ENCODE measurements around the gene MYO1G. TPM values are rescaled to one million over a fixed set of nuclear protein-coding genes. Genes with fewer than 3 reads are reported as not detected.

The MYO1G gene
- total RNA-seq, 4 donors from 2014 or later: 0.82 to 7.8 (median 2.8) TPM

DNA sequence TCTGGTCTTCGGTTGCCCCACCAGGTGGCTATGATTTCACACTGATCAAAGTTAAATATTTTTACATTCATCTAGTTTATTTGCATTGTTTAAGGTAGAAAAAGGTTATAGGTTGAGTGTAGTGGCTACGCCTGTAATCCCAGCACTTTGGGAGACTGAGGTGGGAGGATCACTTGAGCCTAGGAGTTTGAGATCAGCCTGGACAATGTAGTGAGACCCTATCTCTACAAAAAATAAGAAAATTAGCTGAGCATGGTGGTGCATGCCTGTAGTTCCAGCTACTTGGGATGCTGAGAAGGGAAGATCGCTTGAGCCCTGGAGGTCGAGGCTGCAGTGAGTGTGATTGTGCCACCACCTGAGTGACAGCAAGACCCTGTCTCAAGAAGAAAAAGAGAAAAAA lies 25.0 kb upstream of the MYO1G start:
- TF ChIP-seq, protein P1, sequence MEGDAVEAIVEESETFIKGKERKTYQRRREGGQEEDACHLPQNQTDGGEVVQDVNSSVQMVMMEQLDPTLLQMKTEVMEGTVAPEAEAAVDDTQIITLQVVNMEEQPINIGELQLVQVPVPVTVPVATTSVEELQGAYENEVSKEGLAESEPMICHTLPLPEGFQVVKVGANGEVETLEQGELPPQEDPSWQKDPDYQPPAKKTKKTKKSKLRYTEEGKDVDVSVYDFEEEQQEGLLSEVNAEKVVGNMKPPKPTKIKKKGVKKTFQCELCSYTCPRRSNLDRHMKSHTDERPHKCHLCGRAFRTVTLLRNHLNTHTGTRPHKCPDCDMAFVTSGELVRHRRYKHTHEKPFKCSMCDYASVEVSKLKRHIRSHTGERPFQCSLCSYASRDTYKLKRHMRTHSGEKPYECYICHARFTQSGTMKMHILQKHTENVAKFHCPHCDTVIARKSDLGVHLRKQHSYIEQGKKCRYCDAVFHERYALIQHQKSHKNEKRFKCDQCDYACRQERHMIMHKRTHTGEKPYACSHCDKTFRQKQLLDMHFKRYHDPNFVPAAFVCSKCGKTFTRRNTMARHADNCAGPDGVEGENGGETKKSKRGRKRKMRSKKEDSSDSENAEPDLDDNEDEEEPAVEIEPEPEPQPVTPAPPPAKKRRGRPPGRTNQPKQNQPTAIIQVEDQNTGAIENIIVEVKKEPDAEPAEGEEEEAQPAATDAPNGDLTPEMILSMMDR (IDR thresholded peaks at IDR 0.05; ENCODE audit: low read depth): no peak

DNA sequence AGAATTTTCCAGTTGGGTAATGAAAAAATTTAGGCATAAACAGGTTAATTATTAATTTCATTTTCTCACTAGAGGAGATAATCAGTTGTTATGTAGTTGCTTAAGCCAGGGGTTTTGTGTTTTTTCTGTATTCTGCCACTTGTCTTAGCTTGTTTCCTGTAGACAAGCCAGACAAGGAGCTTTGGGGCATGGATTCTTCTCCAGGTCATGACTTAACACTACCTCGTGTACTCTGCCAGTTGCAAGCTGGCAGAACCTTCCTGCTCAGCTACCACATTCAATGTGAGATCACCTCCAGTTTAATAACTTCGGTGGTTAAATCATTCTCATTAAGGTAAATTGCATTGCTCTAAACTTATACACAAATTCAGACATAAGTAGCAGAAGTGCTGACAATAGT lies 23.0 kb upstream of the MYO1G start:
- TF ChIP-seq, protein P1 (IDR thresholded peaks at IDR 0.05; ENCODE audit: low read depth): no peak

DNA sequence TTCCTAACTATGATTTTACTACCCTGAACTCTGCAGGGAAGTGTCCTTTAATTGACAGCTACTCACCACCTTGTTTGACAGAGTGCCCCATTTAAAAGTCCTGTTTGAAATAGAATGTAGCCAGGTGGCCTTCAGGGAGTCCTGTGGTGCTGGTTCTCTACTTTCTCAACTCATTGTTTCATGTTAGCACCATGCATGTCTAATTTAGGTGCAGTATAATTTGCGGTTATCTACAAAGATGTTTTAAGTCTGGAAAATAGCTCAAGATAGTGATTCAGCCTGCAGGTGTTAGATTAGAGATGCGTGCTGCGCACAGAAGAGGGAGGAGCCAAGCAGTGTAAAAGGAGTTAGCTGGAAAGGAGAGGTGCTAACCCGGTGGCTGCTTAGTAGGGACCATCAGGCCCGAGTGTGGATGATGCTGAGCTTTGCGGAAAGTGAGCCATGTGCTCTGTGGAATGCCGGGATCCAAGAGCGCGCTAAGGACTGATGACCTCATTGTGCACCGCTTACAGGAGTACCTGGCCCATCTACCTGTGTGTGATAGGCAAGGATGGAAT lies 22.4 kb upstream of the MYO1G start:
- TF ChIP-seq, protein P1 (IDR thresholded peaks at IDR 0.05; ENCODE audit: low read depth): no peak

DNA sequence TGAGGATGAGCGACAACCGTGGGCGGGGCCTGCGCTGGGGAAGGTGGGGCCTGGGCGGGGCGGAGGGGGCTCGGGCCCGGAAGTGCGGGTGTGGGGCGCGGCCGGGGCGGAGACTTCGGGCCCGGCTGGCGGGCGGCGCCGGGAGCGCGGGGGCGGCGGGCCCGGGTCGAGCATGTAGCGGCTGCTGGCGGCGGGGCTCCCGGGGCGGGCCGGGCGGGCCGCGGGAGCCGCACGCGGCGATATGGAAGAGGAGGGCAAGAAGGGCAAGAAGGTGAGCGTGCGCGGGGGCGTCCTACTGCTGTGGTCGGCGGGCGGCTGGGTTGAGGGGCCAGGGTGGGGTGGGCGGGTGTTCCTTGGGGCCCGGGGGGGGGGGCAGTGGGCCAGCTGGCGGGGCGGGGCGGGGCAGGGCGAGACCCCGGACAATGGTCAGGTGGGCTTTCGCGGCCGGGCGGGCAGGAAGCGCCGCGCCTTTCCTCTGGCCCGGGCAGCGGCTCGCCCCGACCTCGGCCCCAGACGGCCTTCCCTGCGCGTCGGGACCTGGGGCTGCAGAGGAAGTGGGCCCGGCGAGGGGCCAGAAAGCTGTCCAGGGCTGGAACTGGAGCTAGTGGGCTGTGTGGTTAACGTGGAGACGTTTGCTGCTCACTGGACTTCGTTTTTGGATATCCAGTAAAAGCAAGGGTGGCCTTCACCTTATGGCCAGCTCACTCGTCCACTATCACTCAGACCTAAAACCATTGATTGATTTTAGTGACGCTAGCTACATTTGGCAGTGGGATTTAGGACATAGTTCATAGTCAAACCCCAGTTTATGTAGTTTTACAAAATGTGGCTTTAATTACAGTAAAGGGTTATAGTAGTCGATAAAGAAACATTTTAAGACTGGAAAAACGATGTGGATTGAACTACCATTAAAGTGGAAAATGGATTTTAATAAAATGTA lies 21.5 kb upstream of the MYO1G start, which contains the start of gene CCM2:
TSS of gene CCM2 (plus strand) at position 109 of the 940 bp plus-strand sequence. CDS start at position 242, 133 bp downstream.
- TF ChIP-seq, protein P1 (IDR thresholded peaks at IDR 0.05; ENCODE audit: low read depth): no peak

DNA sequence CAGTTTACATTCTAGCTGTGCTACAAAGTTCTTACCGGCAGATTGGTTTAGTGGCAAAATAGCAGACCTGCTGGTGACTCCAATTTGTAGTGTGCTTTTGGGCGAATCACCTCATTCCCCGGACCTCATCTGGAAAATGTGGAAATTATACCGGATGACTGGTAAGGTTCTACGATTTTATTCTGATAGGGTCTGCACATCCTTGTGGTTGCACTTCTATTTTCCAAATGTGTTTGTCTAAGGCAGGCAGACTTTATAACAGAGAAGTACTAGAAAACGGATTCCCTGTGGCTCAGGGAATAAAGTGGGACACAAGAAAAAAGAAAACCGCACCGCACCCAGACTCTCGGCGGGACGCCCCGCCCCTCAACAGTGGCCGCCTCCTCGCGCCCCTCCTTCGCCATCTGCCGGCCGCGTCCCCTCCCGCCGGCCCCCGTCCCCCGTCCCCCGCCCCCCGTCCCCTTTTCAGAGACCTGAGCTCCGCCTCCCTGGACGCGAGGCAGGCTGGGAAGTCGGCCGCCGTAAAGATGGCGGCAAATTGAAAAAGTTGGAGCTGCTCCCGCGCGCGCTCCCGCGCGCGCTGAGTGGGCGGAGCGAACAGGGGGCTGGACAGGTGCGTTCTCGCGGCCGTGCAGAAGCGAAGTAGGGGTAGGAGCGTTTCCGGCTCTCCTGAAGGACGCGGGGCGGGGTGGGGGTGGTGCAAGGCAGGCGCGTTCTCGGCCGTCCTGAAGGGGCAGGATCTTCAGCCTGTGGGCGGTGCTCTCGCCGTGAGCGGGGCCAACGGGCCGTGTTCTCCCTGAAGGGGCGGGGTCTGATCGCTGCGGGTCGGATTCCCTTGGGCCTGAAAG lies 20.7 kb upstream of the MYO1G start:
- TF ChIP-seq, protein P1 (IDR thresholded peaks at IDR 0.05; ENCODE audit: low read depth): no peak

DNA sequence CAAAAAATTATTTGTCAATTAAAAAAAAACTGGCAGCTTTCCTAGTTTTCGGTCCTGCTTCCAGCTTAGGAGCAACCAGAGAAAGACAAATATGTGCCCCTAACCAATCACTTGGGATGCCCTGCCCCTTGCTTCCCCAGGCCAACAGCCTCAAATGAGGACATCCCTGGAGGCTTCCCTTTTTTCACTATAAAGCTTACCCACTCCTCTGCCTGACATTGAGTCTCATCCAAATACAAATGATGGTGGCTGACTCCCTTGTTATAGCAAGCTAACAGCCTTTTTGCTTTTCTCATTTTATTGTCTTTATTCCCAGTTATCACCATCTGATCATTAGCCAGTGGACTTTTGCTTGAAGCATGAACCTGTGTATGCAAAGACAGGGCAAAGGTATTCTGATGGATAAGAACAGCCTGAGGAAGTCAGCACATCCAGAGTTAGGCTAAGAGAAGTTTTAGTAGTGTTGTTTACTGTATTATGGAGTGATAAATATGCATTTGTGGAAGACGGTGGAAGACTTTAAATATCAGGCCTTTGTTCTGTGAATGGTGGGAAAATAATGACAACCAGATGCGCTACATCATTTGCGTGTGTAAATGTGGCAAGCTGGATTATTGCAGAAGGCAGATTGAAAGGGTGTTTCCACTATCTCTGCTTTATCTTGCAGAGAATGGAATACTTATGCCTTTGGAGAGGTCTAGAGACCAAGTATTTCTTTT lies 19.5 kb upstream of the MYO1G start:
- TF ChIP-seq, protein P1 (IDR thresholded peaks at IDR 0.05; ENCODE audit: low read depth): no peak

Measured in subcutaneous adipose tissue (tissue), 4 donors.